ENCODE results near the gene AP2A2.

AP2A2 gene

GRCh38 chr11:1035577-1036283 is 110.1 kb downstream of the AP2A2 start:
- in situ Hi-C loops (cut with MboI; ENCODE audit: low pct_unique_long_range_greater_than_20kb, low sequenced_read_pairs, unreplicated experiment) = no loop called here
- DNase-seq (ENCODE audit: low spot score) = no peak
- TF ChIP-seq CTCF (IDR thresholded peaks at IDR 0.05; ENCODE audit: extremely low read depth, insufficient read depth, missing control alignments) = no peak

GRCh38 chr11:1036303-1036923 is 110.7 kb downstream of the AP2A2 start, which contains the start of gene MUC6:
TSS of gene MUC6 (minus strand) at chr11:1036718. CDS start at chr11:1036655, 63 bp downstream.
- in situ Hi-C loops (cut with MboI; ENCODE audit: low pct_unique_long_range_greater_than_20kb, low sequenced_read_pairs, unreplicated experiment) = no loop called here
- no peak for DNase-seq (ENCODE audit: low spot score)

GRCh38 chr11:1036931-1037330 is 111.3 kb downstream of the AP2A2 start:
- in situ Hi-C loops (cut with MboI; ENCODE audit: low pct_unique_long_range_greater_than_20kb, low sequenced_read_pairs, unreplicated experiment) = no loop called here
- TF ChIP-seq CTCF (IDR thresholded peaks at IDR 0.05; ENCODE audit: extremely low read depth, insufficient read depth, missing control alignments) = no peak
- DNase-seq (ENCODE audit: low spot score) = no peak

More at GRCh38 chr11:1036303-1036923, 110.7 kb downstream of the AP2A2 start, which contains the start of gene MUC6:
- no peak for TF ChIP-seq CTCF (IDR thresholded peaks at IDR 0.05; ENCODE audit: extremely low read depth, insufficient read depth, missing control alignments)

- in situ Hi-C loops (cut with MboI; ENCODE audit: low pct_unique_long_range_greater_than_20kb, low sequenced_read_pairs, unreplicated experiment) = no loop called here
- TF ChIP-seq CTCF (IDR thresholded peaks at IDR 0.05; ENCODE audit: extremely low read depth, insufficient read depth, missing control alignments) = no peak
- no peak for DNase-seq (ENCODE audit: low spot score)
These were observed 111.9 kb downstream of the AP2A2 start for GRCh38 chr11:1037506-1038055.

- DNase-seq (ENCODE audit: low spot score) = no peak
- in situ Hi-C loops (cut with MboI; ENCODE audit: low pct_unique_long_range_greater_than_20kb, low sequenced_read_pairs, unreplicated experiment) = no loop called here
- TF ChIP-seq CTCF (IDR thresholded peaks at IDR 0.05; ENCODE audit: extremely low read depth, insufficient read depth, missing control alignments) = no peak
These were observed 112.7 kb downstream of the AP2A2 start for GRCh38 chr11:1038361-1038760.

GRCh38 chr11:1038921-1039320 is 113.3 kb downstream of the AP2A2 start:
- TF ChIP-seq CTCF (IDR thresholded peaks at IDR 0.05; ENCODE audit: extremely low read depth, insufficient read depth, missing control alignments) = no peak
- DNase-seq (ENCODE audit: low spot score) = no peak
- in situ Hi-C loops (cut with MboI; ENCODE audit: low pct_unique_long_range_greater_than_20kb, low sequenced_read_pairs, unreplicated experiment) = no loop called here

Data from GM13977 (cell line).